Measurements from ENCODE around the gene ERC2.
"Not testable (repeated sequence)": the region's sequence is repeated elsewhere in the genome, so short reads cannot be mapped to it uniquely, and the experiment has no call there.

ERC2 gene

DNA sequence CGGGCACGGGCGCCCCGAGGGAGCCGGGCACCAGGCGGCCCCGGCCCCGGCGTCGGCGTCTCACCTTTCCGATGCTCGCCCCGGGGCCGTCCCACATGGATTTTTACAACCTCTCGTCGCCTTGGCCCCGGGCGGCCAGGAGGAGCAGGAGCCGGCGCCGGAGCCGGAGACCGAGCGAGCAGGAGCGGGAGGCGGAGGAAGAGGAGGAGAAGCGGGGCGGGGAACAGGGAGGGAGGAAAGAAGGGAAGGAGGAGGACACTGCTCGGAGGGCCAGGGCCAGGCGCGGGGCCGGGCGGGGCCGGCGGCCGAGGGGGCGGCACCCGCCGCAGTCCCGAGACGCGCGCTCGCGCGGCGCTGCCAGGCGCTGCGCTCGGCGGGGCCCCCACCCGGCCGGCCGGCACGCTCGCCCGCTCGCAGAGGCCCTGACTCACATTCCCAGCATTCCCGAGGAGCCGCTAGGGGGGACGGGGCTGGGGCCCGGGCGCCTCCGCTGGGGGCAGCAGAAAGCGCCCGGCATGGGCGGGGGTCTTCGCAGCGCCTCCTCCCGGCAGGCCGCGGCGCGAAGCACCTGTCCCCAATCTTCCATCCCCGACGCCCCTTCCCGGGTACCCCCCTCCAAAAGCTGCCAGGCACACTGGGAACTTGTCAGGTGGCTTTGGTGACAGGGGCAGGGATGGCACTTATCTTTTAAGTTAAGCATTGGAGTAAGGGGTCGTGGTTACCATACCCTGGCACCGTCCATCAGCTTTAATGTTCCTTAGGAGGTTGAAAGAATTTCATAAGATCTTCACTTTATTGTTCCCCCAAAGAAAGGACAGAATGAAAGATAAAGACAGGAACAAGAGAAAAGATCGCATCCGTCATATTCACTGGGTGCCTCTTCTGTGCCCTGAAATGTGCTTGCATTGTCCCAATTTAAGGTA is at the start of gene ERC2:
Gene ERC2, minus strand, starts transcription at position 284 of the 923 bp plus-strand sequence.
- H3K4me3 Mint-ChIP-seq, result peak within 1 kb of the TSS; percentile 87
- no peaks in the 10 kb centered on the region for H3K9me3 Mint-ChIP-seq (ENCODE audit: low read depth)
- H3K27me3 Mint-ChIP-seq, result peaks cover 53% of the 10 kb centered on the region
- peaks cover 12% of the 10 kb centered on the region for H3K4me1 Mint-ChIP-seq (ENCODE audit: low read depth)
- H3K27ac Mint-ChIP-seq, result no peak within 1 kb of the TSS
- H3K36me3 Mint-ChIP-seq, result peaks cover 2% of the 10 kb centered on the region

DNA sequence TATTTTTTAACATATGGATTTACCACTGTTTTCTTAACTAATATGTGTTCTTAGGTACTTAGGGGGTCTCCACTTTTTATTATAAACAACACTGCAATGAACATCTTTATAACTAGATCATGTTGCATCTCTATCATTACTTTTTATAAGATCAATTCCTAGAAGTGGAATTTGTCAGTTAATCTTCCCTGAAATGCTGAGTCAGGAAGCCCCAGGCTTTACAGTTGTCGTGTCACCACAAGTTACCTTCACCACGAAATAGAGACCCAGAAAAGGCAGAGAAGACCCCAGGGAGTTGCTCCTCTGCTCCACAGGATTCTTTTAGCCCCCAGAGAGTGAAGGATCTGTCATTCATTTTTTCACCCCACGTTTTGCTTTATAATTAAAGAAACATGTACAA is 34.5 kb upstream of the ERC2 start:
- Mint-ChIP-seq H3K36me3 (peaks cover 2% of the 10 kb centered on the region), H3K27ac (no peak overlapping the region), H3K27me3 (peaks cover 11% of the 10 kb centered on the region), H3K4me1 (ENCODE audit: low read depth) (no peaks in the 10 kb centered on the region), H3K9me3 (ENCODE audit: low read depth) (no peaks in the 10 kb centered on the region), H3K4me3 (no peak overlapping the region)

DNA sequence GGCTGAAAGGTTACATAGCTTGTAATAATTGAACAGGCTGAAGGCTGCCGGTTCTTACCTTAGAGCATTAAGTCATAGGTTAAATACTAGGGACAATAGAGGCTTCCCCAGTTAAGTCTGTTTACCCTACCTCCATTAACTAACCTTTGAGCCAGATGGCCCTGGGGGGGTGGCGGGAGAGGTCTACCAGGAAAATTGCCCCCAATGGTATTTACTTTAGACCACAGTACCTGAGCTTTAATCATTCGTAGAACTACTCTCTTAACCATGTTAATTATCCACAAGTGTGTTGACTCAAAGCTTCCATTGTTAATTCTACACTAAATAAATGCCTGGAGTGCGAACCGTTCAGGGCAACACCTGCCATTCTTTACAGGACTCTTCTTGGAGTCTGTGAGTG is 28.1 kb upstream of the ERC2 start:
- not testable (repeated sequence) for H3K9me3 Mint-ChIP-seq (ENCODE audit: low read depth)

DNA sequence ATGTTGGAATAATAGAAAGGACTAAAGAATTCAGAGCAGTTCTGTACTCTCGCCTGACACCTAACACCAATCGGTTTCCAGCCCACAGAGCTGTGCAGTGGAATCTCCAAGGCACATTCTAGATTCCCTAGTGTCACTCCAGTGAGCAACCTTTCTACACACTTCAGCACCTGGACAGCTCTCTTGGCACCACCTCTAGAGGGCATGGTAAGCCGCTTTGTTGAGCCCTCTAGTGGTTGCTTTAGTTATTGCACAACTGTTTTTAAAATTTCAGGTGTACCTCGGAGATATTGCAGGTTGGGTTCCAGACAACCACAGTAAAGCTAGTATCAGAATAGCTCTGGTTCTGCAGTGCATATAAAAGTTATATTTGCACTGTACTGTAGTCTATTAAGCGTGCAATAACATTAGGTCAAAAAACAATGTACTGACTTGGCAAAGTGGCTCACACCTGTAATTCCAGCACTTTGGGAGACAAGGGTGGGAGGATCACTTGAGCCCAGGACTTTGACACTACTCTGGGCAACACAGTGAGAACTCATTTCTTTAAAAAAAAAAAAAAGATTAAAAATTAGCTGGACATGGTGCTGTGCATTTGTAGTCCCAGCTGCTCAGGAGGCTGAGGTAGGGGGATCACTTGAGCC is 26.5 kb upstream of the ERC2 start:
- Mint-ChIP-seq H3K9me3 (ENCODE audit: low read depth) (no peaks in the 10 kb centered on the region), H3K27ac (no peak overlapping the region), H3K4me1 (ENCODE audit: low read depth) (no peaks in the 10 kb centered on the region), H3K27me3 (peaks cover 34% of the 10 kb centered on the region), H3K4me3 (no peak overlapping the region), H3K36me3 (no peaks in the 10 kb centered on the region)

More for the DNA sequence above, 28.1 kb upstream of the ERC2 start:
- H3K27me3 Mint-ChIP-seq, result peaks cover 29% of the 10 kb centered on the region
- not testable (repeated sequence) for H3K27ac Mint-ChIP-seq; H3K4me3 Mint-ChIP-seq; H3K4me1 Mint-ChIP-seq (ENCODE audit: low read depth); H3K36me3 Mint-ChIP-seq

DNA sequence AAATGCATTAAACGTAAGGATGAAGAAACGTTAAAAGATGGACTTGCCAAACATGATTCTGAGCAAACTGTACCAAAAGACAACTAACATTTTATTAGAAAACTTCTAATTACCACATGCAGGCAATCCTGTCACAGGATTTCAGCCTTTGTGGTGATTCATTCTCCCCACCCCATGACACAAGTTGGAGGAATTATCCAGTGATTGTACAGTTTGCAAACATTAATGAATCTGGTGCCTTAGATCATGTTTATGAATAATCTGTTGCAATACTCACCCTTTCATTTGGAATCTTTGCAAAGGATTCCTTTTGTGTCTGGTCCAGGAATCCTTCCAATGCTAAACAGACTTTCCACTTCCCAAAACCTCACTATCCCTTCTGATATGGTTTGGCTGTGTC is 23.3 kb upstream of the ERC2 start:
- Mint-ChIP-seq H3K9me3 (ENCODE audit: low read depth) (no peaks in the 10 kb centered on the region), H3K36me3 (no peaks in the 10 kb centered on the region), H3K27me3 (peaks cover 35% of the 10 kb centered on the region), H3K4me1 (ENCODE audit: low read depth) (no peaks in the 10 kb centered on the region), H3K4me3 (no peak overlapping the region), H3K27ac (no peak overlapping the region)

DNA sequence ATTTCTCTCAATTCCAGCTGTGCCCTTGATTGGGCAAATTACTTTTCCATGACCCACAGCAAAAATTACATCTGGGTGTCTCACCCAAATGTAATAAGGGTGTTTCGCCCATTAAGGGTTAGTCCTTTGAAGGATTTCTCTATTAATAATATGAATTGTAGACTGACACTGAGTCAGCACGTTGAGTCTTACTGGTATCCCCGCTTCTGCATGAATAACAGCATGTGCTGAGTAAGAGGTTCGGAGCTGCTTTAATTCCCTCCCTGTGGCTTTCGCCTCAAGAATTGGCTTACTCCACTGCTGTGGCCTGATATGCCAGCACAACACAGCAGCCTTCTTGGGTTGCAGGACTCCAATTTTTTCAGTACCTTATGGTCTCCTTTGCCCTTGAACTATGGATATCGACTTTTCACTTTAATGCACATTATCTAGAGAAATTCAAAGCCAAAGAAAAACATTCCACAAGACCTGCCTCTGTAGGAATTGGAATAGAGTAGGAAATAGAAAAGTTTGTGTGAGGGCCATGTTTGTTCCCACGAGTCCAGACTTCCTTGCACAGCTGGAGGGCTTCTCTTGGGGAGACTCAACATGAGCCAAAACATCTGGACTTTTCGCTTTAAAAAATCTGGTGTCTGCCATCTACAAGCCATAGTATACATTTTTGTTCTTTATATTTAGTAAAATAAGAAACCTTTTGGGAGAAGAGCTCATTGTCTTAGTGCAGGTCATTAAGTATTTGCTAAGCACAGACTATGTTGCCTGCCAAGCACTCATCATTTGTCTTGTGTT is 20.7 kb upstream of the ERC2 start:
- Mint-ChIP-seq H3K9me3 (ENCODE audit: low read depth) (no peaks in the 10 kb centered on the region), H3K27ac (no peak overlapping the region), H3K36me3 (no peaks in the 10 kb centered on the region), H3K4me3 (no peak overlapping the region), H3K4me1 (ENCODE audit: low read depth) (no peaks in the 10 kb centered on the region), H3K27me3 (peaks cover 27% of the 10 kb centered on the region)

DNA sequence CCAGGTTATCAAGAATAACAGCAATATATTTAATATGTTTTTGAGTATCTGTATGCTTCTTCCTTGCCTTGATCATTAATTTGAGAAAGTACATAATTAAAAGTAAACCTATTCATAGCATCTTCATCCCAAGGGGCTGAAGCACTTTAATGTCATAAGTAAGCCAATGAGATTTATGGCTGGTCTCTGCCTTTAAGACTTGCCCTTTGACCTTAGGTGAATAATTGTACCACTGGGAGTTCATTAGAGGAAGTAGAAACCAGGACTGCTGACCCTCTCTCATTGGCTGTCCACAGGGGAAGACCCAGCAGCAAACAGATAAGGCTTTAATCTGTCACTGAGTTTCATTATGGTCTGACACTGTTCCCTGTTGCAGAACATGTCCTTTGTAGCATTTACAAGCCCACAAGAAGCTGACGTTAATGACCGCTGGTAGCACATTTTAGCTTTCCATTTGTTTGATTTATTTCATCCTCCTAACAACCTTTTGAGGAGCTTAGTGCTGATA is 16.3 kb upstream of the ERC2 start:
- Mint-ChIP-seq H3K27ac (no peak overlapping the region), H3K9me3 (ENCODE audit: low read depth) (no peaks in the 10 kb centered on the region), H3K4me3 (no peak overlapping the region), H3K36me3 (no peaks in the 10 kb centered on the region), H3K4me1 (ENCODE audit: low read depth) (no peaks in the 10 kb centered on the region), H3K27me3 (peaks cover 17% of the 10 kb centered on the region)

DNA sequence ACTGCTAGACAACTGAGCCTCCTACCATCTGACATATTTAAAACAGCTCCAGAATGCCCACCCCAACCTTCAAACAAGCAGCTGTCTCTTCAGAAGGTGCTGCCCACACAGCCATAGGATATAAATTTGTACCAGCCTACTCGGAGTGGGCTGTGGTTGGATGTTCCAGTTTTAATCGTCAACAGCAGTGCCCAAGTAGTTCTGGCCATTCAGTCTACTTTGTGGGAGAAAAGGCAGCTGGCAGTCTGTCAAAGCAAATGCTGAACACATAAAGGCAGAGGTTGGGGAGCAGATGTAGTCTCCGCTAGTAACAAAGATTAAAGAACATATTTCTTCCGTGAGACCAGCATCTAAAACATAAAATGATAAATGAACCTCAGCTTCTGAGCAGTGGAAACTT is 15.9 kb upstream of the ERC2 start:
- H3K9me3 Mint-ChIP-seq (ENCODE audit: low read depth), result no peaks in the 10 kb centered on the region
- no peaks in the 10 kb centered on the region for H3K36me3 Mint-ChIP-seq
- no peak overlapping the region for H3K4me3 Mint-ChIP-seq
- H3K4me1 Mint-ChIP-seq (ENCODE audit: low read depth), result no peaks in the 10 kb centered on the region
- H3K27me3 Mint-ChIP-seq, result peaks cover 14% of the 10 kb centered on the region
- H3K27ac Mint-ChIP-seq, result no peak overlapping the region

DNA sequence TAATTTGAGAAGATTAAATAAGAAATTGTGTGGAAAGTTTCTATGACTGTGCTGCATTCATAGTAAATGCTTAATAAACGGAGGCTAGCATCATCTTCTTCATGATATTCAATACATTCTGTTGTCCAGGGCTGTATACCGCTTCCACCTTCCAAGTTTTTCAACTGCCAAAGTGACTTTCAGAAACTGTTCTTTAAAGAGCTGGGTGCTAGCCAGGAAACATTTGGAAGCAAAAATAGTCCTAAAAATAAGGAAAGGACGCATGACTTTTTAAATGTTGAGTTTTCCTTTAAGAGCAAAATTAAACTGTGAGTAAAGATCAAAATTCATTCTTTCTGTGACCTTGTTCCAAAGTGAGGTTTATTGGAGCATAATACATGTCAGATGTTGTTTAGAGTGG is 9.4 kb upstream of the ERC2 start:
- Mint-ChIP-seq H3K4me3 (no peak overlapping the region), H3K27me3 (peaks cover 15% of the 10 kb centered on the region), H3K36me3 (no peaks in the 10 kb centered on the region), H3K27ac (no peak overlapping the region), H3K9me3 (ENCODE audit: low read depth) (no peaks in the 10 kb centered on the region), H3K4me1 (ENCODE audit: low read depth) (no peaks in the 10 kb centered on the region)

DNA sequence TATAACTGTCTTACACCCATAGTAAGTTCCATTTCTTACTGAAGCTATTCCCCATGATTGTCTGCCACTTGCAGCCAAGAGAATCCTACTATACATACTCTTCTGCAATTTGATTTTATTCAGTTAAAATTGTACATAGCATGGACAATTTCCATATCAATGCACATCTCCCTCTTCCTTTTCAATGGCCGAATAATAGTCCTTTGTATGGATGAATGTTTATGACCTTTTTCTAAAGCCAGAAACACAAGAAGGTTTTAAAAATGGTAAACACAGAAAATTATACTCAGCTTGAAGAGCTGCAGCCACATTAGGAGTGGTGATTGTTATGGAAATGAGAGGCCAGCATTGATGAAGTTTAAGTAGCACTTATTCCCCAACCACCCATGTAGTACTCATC is 8.5 kb upstream of the ERC2 start:
- Mint-ChIP-seq H3K27ac (no peak overlapping the region), H3K4me1 (ENCODE audit: low read depth) (no peaks in the 10 kb centered on the region), H3K36me3 (no peaks in the 10 kb centered on the region), H3K27me3 (peaks cover 20% of the 10 kb centered on the region), H3K4me3 (no peak overlapping the region), H3K9me3 (ENCODE audit: low read depth) (no peaks in the 10 kb centered on the region)

DNA sequence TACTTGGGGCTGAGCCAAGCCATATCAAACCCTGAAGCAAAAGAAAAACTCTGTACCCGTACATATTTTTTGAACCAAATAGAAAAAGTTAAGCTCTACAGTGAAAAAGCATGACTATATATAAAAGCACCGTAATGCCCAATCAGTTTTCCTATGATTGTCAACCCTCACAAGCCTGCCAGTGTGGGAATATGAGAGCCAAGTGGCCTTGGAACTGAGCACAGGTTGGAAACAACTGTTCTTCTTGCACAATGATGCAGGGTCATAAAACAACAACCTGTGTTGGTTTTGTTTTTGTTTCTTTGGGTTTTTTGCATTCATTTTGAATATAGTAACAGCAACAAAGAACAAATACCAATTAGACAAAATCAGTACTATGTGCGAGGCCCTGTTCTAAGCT is 3.5 kb upstream of the ERC2 start:
- H3K4me3 Mint-ChIP-seq, result no peak overlapping the region
- no peaks in the 10 kb centered on the region for H3K36me3 Mint-ChIP-seq
- H3K9me3 Mint-ChIP-seq (ENCODE audit: low read depth), result no peaks in the 10 kb centered on the region
- H3K27me3 Mint-ChIP-seq, result peaks cover 43% of the 10 kb centered on the region
- peaks cover 12% of the 10 kb centered on the region for H3K4me1 Mint-ChIP-seq (ENCODE audit: low read depth)
- no peak overlapping the region for H3K27ac Mint-ChIP-seq

DNA sequence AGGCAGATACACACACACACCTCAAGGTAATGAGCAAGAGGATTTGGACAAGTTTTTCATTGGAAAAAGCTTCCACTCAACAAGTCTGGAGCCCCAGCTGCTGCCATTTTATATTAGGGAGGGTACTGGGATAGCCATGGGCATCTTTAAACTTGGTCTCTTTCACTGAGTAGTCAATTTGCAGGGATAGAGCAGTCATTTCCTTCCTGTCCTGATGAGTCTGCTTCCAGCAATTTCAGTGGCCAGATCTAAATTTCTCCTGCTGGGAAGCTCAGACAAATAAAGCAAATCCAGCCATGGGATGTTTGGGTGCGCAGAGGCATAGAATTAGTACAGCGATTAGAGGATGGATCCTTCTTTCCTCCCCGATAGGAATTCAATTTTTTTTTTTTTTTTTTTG is 874 bp upstream of the ERC2 start:
- Mint-ChIP-seq H3K4me1 (ENCODE audit: low read depth) (peaks cover 12% of the 10 kb centered on the region), H3K27me3 (peaks cover 52% of the 10 kb centered on the region), H3K36me3 (peaks cover 2% of the 10 kb centered on the region), H3K9me3 (ENCODE audit: low read depth) (no peaks in the 10 kb centered on the region), H3K27ac (no peak overlapping the region), H3K4me3 (peak overlapping the region; percentile 51)

DNA sequence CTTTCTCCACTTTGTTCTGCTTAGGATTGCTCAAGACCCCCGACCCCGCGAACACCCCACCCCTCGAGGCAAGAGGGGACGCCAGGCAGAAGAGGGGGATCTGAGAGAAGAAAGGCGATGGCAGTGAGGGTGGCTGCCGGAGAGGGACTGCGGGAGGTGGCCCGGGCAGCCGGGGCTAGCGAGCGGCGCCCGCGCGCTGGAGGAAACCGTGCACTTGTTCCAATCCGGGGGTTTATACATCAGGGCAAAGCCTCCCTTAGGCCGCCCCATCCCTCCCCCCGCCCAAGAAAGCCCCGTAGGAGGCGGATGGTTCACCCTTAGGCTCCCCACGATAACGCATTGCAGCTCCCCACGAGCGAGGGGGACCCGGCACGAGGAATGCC is 475 bp downstream of the ERC2 start:
- Mint-ChIP-seq H3K27me3 (peaks cover 53% of the 10 kb centered on the region), H3K4me1 (ENCODE audit: low read depth) (peaks cover 12% of the 10 kb centered on the region), H3K36me3 (peaks cover 2% of the 10 kb centered on the region), H3K27ac (no peak overlapping the region), H3K9me3 (ENCODE audit: low read depth) (no peaks in the 10 kb centered on the region), H3K4me3 (peak overlapping the region; percentile 87)

DNA sequence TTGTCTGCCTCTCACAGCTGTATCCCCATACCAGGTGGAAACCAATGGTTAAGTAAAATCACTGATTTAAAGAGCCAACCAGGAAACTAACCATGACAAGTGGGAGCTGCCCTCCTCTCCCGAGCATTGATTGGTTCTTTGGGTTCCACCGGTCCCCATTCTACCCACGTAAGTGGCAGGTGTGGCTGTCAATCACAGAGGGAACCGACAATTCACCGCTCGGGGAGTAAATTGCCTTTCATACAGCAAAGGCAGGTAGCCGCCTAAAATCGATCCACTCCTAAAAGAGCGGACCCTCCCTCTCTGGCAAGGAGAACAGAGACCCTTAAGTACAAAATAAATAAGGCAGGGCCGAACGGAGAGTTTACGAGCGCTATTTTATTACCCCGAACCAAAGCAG is 1.2 kb downstream of the ERC2 start:
- peak overlapping the region; percentile 87 for H3K4me3 Mint-ChIP-seq
- peaks cover 2% of the 10 kb centered on the region for H3K36me3 Mint-ChIP-seq
- no peaks in the 10 kb centered on the region for H3K9me3 Mint-ChIP-seq (ENCODE audit: low read depth)
- H3K27me3 Mint-ChIP-seq, result peaks cover 47% of the 10 kb centered on the region
- H3K4me1 Mint-ChIP-seq (ENCODE audit: low read depth), result peaks cover 12% of the 10 kb centered on the region
- no peak overlapping the region for H3K27ac Mint-ChIP-seq

DNA sequence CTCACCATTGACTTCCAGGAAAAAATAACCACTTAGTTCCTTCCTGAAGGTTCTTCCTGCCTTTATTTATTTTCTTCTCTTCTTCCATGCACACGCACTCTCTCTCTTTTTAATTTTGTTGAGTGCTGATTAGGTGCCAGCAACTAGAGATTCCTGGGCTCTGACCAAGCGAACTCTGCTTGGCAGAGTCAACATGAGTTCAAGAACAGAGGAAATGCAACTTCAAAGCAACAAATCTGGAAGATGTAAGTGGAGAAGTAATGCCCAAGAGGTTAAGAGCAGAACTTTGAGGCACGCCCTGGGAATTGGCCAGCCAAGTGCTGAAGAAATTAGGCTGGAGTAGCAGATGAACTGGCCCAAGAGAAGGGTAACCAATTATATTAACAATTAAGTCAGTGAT is 8.5 kb downstream of the ERC2 start:
- H3K4me1 Mint-ChIP-seq (ENCODE audit: low read depth), result no peaks in the 10 kb centered on the region
- H3K4me3 Mint-ChIP-seq, result no peak overlapping the region
- peaks cover 21% of the 10 kb centered on the region for H3K27me3 Mint-ChIP-seq
- no peaks in the 10 kb centered on the region for H3K9me3 Mint-ChIP-seq (ENCODE audit: low read depth)
- no peaks in the 10 kb centered on the region for H3K36me3 Mint-ChIP-seq
- no peak overlapping the region for H3K27ac Mint-ChIP-seq

All from activated naive CD8-positive, alpha-beta T cell (primary cell).